H1 (cell line): Measurements from ENCODE around the gene MPDZ. TPM values are rescaled to one million over a fixed set of nuclear protein-coding genes. Genes with fewer than 3 reads are reported as not detected.

Experiments
- CTCF ChIA-PET: fragments of 300-600 bp; sonication (Branson Sonifier 250); formaldehyde crosslinking; loops from one replicate; lab custom pipeline; 2021; ENCODE audit not compliant: partially characterized antibody; lab: Charles Lee
- POLR2A ChIA-PET: fragments of 300-600 bp; sonication (Branson Sonifier 250); formaldehyde crosslinking; loops from one replicate; lab custom pipeline; 2021; ENCODE audit warnings: inconsistent platforms; ENCODE audit not compliant: partially characterized antibody; lab: Charles Lee
- DNase-seq, 2 experiments: peaks; one replicate each; pipeline versions ENCODE4 v3.0.0 to v3.0.0-alpha.2; 2010 to 2022; ENCODE audit warnings: low spot score in 2 of 2, low read depth in 1 of 2, mixed read lengths in 1 of 2
- FAIRE-seq: peaks from 2 replicates; lab custom pipeline; 2011; peaks lifted over from hg19 to GRCh38; lab: Jason Lieb, UNC
- H2AFZ ChIP-seq: 2 replicates; pipeline ENCODE4 v1.8.1; 2012; ENCODE audit warnings: low read length, inconsistent platforms
- H2AK5ac ChIP-seq: 2 replicates; pipeline ENCODE4 v1.6.1; 2013; ENCODE audit warnings: low read depth, low read length
- H2BK120ac ChIP-seq: replicated peaks from 2 replicates; pipeline ENCODE3; 2013; ENCODE audit warnings: low read depth, low read length, inconsistent platforms
- H2BK12ac ChIP-seq: 2 replicates; pipeline ENCODE4 v1.6.1; 2013; ENCODE audit warnings: low read depth, low read length
- H2BK15ac ChIP-seq: 2 replicates; pipeline ENCODE4 v1.6.1; 2013; ENCODE audit warnings: low read length
- H2BK20ac ChIP-seq: 2 replicates; pipeline ENCODE4 v1.6.1; 2013; ENCODE audit warnings: low read length
- H2BK5ac ChIP-seq: 2 replicates; pipeline ENCODE4 v1.6.1; 2013; ENCODE audit warnings: low read depth, low read length
- H3K14ac ChIP-seq: 2 replicates; pipeline ENCODE4 v1.6.1; 2013; ENCODE audit warnings: inconsistent platforms; ENCODE audit not compliant: insufficient read length
- H3K18ac ChIP-seq: 2 replicates; pipeline ENCODE4 v1.6.1; 2013; ENCODE audit warnings: low read length; ENCODE audit errors: extremely low read depth
- H3K23ac ChIP-seq: 2 replicates; pipeline ENCODE4 v1.6.1; 2013; ENCODE audit warnings: inconsistent platforms; ENCODE audit not compliant: insufficient read length
- H3K23me2 ChIP-seq: 2 replicates; pipeline ENCODE4 v1.6.1; 2013; ENCODE audit warnings: low read depth, low read length
- H3K27ac ChIP-seq: 2 replicates; pipeline ENCODE4 v1.6.1; 2011; ENCODE audit warnings: low read depth, low read length, inconsistent platforms
- H3K27me3 ChIP-seq, 4 experiments: replicated peaks in 1 of 4; 1 replicate in 1 of 4; 2 replicates in 3 of 4; pipeline versions ENCODE4 v1.6.1 to v1.8.1; 2011 to 2013; ENCODE audit warnings: low read length in 3 of 4, mild to moderate bottlenecking in 3 of 4, inconsistent platforms in 2 of 4, mixed read lengths in 2 of 4, moderate library complexity in 1 of 4; ENCODE audit not compliant: control insufficient read depth in 3 of 4, insufficient read depth in 3 of 4; ENCODE audit errors: extremely low read depth in 1 of 4
- H3K36me3 ChIP-seq, 4 experiments: 2 replicates each; pipeline versions ENCODE4 v1.6.1 to v1.8.1; 2011 to 2013; ENCODE audit warnings: mild to moderate bottlenecking in 4 of 4, low read length in 3 of 4, moderate library complexity in 2 of 4, control low read depth in 1 of 4, inconsistent platforms in 1 of 4; ENCODE audit not compliant: insufficient read depth in 4 of 4, control insufficient read depth in 2 of 4
- H3K4ac ChIP-seq: replicated peaks from 2 replicates; pipeline ENCODE3; 2013; ENCODE audit warnings: low read length, low read depth, mixed read lengths, inconsistent platforms; ENCODE audit not compliant: insufficient read length
- H3K4me1 ChIP-seq, 4 experiments: replicated peaks in 1 of 4; 1 replicate in 1 of 4; 2 replicates in 3 of 4; pipeline versions ENCODE4 v1.6.1 to v1.8.1; 2011 to 2013; ENCODE audit warnings: low read length in 3 of 4, inconsistent platforms in 2 of 4, mixed read lengths in 1 of 4; ENCODE audit not compliant: insufficient read depth in 4 of 4, control insufficient read depth in 3 of 4
- H3K4me2 ChIP-seq, 2 experiments: 2 replicates each; pipeline versions ENCODE4 v1.6.1 to v1.8.1; 2011 to 2013; ENCODE audit warnings: low read depth in 2 of 2, low read length in 2 of 2, control low read depth in 1 of 2, inconsistent platforms in 1 of 2, mild to moderate bottlenecking in 1 of 2; ENCODE audit not compliant: insufficient read depth in 1 of 2
- H3K4me3 ChIP-seq, 4 experiments: fragments of 200-600, 300-600 bp in 1 of 4; sonication (generic), shearing (Covaris generic), sonication (Bioruptor Twin) in 1 of 4; 2 replicates each; pipeline versions ENCODE4 v1.5.1 to v1.8.1; 2011 to 2016; ENCODE audit warnings: low read length in 4 of 4, low read depth in 3 of 4, control low read depth in 2 of 4, inconsistent platforms in 2 of 4, mild to moderate bottlenecking in 2 of 4, mixed read lengths in 1 of 4, moderate library complexity in 1 of 4; ENCODE audit not compliant: insufficient read depth in 2 of 4; ENCODE audit errors: extremely low read depth in 1 of 4
- H3K56ac ChIP-seq: replicated peaks from 2 replicates; pipeline ENCODE3; 2013; ENCODE audit warnings: low read depth, mild to moderate bottlenecking, mixed read lengths, low read length, inconsistent platforms; ENCODE audit not compliant: insufficient read length
- H3K79me1 ChIP-seq: 2 replicates; pipeline ENCODE4 v1.6.1; 2013; ENCODE audit warnings: low read depth, low read length, control low read depth
- H3K79me2 ChIP-seq, 2 experiments: 2 replicates each; pipeline versions ENCODE4 v1.6.1 to v1.8.1; 2012 to 2013; ENCODE audit warnings: low read length in 2 of 2, mild to moderate bottlenecking in 2 of 2, inconsistent platforms in 1 of 2; ENCODE audit not compliant: insufficient read depth in 2 of 2, control insufficient read depth in 1 of 2
- H3K9ac ChIP-seq, 4 experiments: replicated peaks in 1 of 4; 1 replicate in 1 of 4; 2 replicates in 3 of 4; pipeline versions ENCODE4 v1.6.1 to v1.8.1; 2011 to 2013; ENCODE audit warnings: low read depth in 3 of 4, low read length in 3 of 4, control low read depth in 2 of 4, mild to moderate bottlenecking in 2 of 4, moderate library complexity in 2 of 4, inconsistent platforms in 1 of 4; ENCODE audit errors: extremely low read depth in 1 of 4
- H3K9me3 ChIP-seq, 2 experiments: 2 replicates each; pipeline versions ENCODE4 v1.6.1 to v1.8.1; 2012 to 2013; ENCODE audit warnings: mild to moderate bottlenecking in 2 of 2, moderate library complexity in 2 of 2, control low read depth in 1 of 2, inconsistent platforms in 1 of 2, low read depth in 1 of 2, low read length in 1 of 2, mixed read lengths in 1 of 2; ENCODE audit not compliant: insufficient read depth in 2 of 2
- H4K20me1 ChIP-seq, 2 experiments: replicated peaks in 1 of 2; 2 replicates each; pipeline versions ENCODE3 to v1.8.1; 2011 to 2013; ENCODE audit warnings: inconsistent platforms in 2 of 2, low read length in 2 of 2, mild to moderate bottlenecking in 1 of 2; ENCODE audit not compliant: insufficient read depth in 2 of 2, control insufficient read depth in 1 of 2
- H4K5ac ChIP-seq: 2 replicates; pipeline ENCODE4 v1.6.1; 2013; ENCODE audit warnings: low read length, low read depth, mixed read lengths, inconsistent platforms; ENCODE audit not compliant: insufficient read length
- H4K8ac ChIP-seq: 2 replicates; pipeline ENCODE4 v1.8.0; 2013; ENCODE audit warnings: mild to moderate bottlenecking, moderate library complexity, low read length, inconsistent platforms; ENCODE audit not compliant: insufficient read depth; ENCODE audit errors: extremely low read depth
- H4K91ac ChIP-seq: replicated peaks from 2 replicates; pipeline ENCODE3; 2013; ENCODE audit warnings: low read length, mixed read lengths, inconsistent platforms; ENCODE audit not compliant: insufficient read length
- polyA plus RNA-seq, 7 experiments: library from polyadenylated mRNA; depleted of rRNA in 3 of 7; stranded (reverse) in 5 of 7; unstranded in 2 of 7; fragments of >200 nt in 5 of 7; fragments of 200-250 nt in 2 of 7; gene quantifications; 1 replicate in 5 of 7; 2 replicates in 1 of 7; 4 replicates in 1 of 7; pipeline versions ENCODE4 v1.2.1 to v1.2.3, GENCODE V29; 2011 to 2013; ENCODE audit warnings: missing spikeins in 2 of 7, mixed read lengths in 2 of 7
- total RNA-seq: library from RNA; stranded (reverse); fragmentation: NEBNext Ultra II Directional; extraction: Animal tissue kit (Norgen Biotek cat#: 25700); gene quantifications from 2 replicates; pipeline ENCODE4 v1.2.1, GENCODE V29; 2021
- TF ChIP-seq, protein P1 (sequence below): fragments of 300-600 bp; sonication (generic); IDR thresholded peaks from 2 replicates; pipeline ENCODE4 v1.7.1; 2012; ENCODE audit warnings: low read length, moderate library complexity, mild to moderate bottlenecking, inconsistent platforms; ENCODE audit not compliant: insufficient replicate concordance

The MPDZ gene
- total and polyA plus RNA-seq, 2 of the 8 experiments (the other 6 are each of a cell fraction or from before 2014, with no cell fraction given): 14.6 to 39.4 TPM

DNA sequence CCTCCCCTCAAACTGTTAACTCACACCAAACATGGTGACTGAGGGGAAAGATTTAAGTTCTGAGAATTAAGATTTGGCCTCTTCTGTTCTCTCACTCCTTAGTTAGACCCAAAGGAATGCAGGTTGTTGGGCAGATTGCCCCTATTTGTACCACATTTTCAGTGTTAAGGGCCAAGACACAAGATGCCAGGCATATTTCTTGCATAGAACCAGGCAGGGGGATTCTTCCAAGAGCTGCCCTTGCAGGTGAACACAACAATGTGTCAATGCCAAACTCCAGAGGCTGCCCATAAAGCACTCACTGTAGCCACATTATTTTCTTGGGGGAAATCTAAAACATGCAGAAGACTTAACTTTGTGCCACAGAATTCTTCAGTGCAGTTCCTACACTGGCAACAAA, 14.7 kb downstream of the MPDZ start:
- DNase-seq: no peak
- no peak overlapping the region for H3K56ac ChIP-seq
- H3K27ac ChIP-seq: no peak overlapping the region
- no peak overlapping the region for H2AFZ ChIP-seq
- no peak overlapping the region for H4K8ac ChIP-seq
- ChIA-PET POLR2A (no interaction called here), CTCF (no interaction called here)
- H3K9ac ChIP-seq: no peak overlapping the region
- H2BK15ac ChIP-seq: no peak overlapping the region
- peaks cover 0 to 8% of the 10 kb centered on the region in 2 experiments for H4K20me1 ChIP-seq
- H2BK120ac ChIP-seq: no peak overlapping the region
- peaks cover 2% of the 10 kb centered on the region; the same call in 1 of the 2 replicates for H3K79me1 ChIP-seq
- H3K9me3 ChIP-seq: no peaks in the 10 kb centered on the region
- H2BK20ac ChIP-seq: no peak overlapping the region
- FAIRE-seq: no peak
- H3K27me3 ChIP-seq: no peaks in the 10 kb centered on the region
- H3K4ac ChIP-seq: no peak overlapping the region
- H3K23ac ChIP-seq: no peak overlapping the region
- no peak overlapping the region for H4K5ac ChIP-seq
- H3K4me1 ChIP-seq: peaks cover 0 to 4% (median under 1%) of the 10 kb centered on the region in 4 experiments; a peak in 1 of 7 replicates
- H2BK12ac ChIP-seq: no peak overlapping the region
- no peaks in the 10 kb centered on the region; the same call in 1 of the 2 replicates for H3K23me2 ChIP-seq
- no peak overlapping the region for H4K91ac ChIP-seq
- no peaks in the 10 kb centered on the region for H3K36me3 ChIP-seq
- H2BK5ac ChIP-seq: no peak overlapping the region; the same call in 1 of the 2 replicates
- no peak overlapping the region for H3K18ac ChIP-seq
- peaks cover 0 to 89% of the 10 kb centered on the region in 2 experiments; a peak in 2 of 4 replicates for H3K79me2 ChIP-seq
- H3K4me3 ChIP-seq: no peak overlapping the region
- no peak overlapping the region for H3K14ac ChIP-seq
- H3K4me2 ChIP-seq: no peak overlapping the region
- no peak overlapping the region for H2AK5ac ChIP-seq
- TF ChIP-seq, protein P1, sequence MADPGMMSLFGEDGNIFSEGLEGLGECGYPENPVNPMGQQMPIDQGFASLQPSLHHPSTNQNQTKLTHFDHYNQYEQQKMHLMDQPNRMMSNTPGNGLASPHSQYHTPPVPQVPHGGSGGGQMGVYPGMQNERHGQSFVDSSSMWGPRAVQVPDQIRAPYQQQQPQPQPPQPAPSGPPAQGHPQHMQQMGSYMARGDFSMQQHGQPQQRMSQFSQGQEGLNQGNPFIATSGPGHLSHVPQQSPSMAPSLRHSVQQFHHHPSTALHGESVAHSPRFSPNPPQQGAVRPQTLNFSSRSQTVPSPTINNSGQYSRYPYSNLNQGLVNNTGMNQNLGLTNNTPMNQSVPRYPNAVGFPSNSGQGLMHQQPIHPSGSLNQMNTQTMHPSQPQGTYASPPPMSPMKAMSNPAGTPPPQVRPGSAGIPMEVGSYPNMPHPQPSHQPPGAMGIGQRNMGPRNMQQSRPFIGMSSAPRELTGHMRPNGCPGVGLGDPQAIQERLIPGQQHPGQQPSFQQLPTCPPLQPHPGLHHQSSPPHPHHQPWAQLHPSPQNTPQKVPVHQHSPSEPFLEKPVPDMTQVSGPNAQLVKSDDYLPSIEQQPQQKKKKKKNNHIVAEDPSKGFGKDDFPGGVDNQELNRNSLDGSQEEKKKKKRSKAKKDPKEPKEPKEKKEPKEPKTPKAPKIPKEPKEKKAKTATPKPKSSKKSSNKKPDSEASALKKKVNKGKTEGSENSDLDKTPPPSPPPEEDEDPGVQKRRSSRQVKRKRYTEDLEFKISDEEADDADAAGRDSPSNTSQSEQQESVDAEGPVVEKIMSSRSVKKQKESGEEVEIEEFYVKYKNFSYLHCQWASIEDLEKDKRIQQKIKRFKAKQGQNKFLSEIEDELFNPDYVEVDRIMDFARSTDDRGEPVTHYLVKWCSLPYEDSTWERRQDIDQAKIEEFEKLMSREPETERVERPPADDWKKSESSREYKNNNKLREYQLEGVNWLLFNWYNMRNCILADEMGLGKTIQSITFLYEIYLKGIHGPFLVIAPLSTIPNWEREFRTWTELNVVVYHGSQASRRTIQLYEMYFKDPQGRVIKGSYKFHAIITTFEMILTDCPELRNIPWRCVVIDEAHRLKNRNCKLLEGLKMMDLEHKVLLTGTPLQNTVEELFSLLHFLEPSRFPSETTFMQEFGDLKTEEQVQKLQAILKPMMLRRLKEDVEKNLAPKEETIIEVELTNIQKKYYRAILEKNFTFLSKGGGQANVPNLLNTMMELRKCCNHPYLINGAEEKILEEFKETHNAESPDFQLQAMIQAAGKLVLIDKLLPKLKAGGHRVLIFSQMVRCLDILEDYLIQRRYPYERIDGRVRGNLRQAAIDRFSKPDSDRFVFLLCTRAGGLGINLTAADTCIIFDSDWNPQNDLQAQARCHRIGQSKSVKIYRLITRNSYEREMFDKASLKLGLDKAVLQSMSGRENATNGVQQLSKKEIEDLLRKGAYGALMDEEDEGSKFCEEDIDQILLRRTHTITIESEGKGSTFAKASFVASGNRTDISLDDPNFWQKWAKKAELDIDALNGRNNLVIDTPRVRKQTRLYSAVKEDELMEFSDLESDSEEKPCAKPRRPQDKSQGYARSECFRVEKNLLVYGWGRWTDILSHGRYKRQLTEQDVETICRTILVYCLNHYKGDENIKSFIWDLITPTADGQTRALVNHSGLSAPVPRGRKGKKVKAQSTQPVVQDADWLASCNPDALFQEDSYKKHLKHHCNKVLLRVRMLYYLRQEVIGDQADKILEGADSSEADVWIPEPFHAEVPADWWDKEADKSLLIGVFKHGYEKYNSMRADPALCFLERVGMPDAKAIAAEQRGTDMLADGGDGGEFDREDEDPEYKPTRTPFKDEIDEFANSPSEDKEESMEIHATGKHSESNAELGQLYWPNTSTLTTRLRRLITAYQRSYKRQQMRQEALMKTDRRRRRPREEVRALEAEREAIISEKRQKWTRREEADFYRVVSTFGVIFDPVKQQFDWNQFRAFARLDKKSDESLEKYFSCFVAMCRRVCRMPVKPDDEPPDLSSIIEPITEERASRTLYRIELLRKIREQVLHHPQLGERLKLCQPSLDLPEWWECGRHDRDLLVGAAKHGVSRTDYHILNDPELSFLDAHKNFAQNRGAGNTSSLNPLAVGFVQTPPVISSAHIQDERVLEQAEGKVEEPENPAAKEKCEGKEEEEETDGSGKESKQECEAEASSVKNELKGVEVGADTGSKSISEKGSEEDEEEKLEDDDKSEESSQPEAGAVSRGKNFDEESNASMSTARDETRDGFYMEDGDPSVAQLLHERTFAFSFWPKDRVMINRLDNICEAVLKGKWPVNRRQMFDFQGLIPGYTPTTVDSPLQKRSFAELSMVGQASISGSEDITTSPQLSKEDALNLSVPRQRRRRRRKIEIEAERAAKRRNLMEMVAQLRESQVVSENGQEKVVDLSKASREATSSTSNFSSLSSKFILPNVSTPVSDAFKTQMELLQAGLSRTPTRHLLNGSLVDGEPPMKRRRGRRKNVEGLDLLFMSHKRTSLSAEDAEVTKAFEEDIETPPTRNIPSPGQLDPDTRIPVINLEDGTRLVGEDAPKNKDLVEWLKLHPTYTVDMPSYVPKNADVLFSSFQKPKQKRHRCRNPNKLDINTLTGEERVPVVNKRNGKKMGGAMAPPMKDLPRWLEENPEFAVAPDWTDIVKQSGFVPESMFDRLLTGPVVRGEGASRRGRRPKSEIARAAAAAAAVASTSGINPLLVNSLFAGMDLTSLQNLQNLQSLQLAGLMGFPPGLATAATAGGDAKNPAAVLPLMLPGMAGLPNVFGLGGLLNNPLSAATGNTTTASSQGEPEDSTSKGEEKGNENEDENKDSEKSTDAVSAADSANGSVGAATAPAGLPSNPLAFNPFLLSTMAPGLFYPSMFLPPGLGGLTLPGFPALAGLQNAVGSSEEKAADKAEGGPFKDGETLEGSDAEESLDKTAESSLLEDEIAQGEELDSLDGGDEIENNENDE: no peak
